ENCODE measurements around the gene OR7A5.
"Not testable (repeated sequence)": the region's sequence is repeated elsewhere in the genome, so short reads cannot be mapped to it uniquely, and the experiment has no call there.

- TF ChIP-seq ZNF792, ZNF747, ZNF677, YY1, BCL6B (tag by site-specific recombination; IDR thresholded peaks at IDR 0.05): not testable (repeated sequence)
- TF ChIP-seq, protein P1, sequence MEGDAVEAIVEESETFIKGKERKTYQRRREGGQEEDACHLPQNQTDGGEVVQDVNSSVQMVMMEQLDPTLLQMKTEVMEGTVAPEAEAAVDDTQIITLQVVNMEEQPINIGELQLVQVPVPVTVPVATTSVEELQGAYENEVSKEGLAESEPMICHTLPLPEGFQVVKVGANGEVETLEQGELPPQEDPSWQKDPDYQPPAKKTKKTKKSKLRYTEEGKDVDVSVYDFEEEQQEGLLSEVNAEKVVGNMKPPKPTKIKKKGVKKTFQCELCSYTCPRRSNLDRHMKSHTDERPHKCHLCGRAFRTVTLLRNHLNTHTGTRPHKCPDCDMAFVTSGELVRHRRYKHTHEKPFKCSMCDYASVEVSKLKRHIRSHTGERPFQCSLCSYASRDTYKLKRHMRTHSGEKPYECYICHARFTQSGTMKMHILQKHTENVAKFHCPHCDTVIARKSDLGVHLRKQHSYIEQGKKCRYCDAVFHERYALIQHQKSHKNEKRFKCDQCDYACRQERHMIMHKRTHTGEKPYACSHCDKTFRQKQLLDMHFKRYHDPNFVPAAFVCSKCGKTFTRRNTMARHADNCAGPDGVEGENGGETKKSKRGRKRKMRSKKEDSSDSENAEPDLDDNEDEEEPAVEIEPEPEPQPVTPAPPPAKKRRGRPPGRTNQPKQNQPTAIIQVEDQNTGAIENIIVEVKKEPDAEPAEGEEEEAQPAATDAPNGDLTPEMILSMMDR (tag by site-specific recombination; IDR thresholded peaks at IDR 0.05): not testable (repeated sequence)
- TF ChIP-seq, protein P2, sequence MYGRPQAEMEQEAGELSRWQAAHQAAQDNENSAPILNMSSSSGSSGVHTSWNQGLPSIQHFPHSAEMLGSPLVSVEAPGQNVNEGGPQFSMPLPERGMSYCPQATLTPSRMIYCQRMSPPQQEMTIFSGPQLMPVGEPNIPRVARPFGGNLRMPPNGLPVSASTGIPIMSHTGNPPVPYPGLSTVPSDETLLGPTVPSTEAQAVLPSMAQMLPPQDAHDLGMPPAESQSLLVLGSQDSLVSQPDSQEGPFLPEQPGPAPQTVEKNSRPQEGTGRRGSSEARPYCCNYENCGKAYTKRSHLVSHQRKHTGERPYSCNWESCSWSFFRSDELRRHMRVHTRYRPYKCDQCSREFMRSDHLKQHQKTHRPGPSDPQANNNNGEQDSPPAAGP (tag by site-specific recombination; IDR thresholded peaks at IDR 0.05): not testable (repeated sequence)
These were observed 56.7 kb downstream of the OR7A5 start, which contains the start of gene ADGRE2 for GRCh38 chr19:14778110-14778845.

Data from HEK293 (cell line).